Fibroblast of upper back skin (primary cell): ENCODE measurements around the gene CHRM4.

ENCODE experiments used
- DNase-seq: peaks from one replicate; pipeline ENCODE4 v3.0.0-alpha.2; 2013

CHRM4 gene

DNA sequence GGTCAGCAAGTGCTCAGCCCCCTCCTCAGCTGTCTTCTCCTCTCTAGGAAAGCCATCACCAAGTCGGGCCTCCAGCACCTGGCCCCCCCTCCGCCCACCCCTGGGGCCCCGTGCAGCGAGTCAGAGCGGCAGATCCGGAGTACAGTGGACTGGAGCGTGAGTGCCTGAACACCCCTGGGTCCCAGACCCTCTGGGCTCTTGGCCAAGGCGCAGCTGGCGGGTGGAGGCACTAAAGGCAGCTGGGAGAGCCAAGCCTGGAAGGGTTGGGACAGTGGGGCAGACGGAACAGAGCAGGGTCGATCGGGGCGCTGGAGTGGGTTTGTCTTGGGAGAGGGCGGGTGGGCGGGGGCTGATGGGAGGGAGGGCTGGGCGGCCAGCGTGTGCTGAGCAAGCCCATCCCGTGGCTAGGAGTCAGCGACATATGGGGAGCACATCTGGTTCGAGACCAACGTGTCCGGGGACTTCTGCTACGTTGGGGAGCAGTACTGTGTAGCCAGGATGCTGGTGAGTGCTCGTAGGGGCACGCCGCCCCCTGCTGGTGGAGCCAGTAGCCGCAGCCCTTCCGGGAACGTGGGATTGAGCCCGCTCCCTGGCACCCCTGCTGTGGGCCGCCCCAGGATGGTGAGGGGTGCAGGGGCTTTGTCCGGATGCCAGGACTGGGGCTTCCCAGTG, 24.2 kb downstream of the CHRM4 start:
- DNase-seq = peak; percentile 49

DNA sequence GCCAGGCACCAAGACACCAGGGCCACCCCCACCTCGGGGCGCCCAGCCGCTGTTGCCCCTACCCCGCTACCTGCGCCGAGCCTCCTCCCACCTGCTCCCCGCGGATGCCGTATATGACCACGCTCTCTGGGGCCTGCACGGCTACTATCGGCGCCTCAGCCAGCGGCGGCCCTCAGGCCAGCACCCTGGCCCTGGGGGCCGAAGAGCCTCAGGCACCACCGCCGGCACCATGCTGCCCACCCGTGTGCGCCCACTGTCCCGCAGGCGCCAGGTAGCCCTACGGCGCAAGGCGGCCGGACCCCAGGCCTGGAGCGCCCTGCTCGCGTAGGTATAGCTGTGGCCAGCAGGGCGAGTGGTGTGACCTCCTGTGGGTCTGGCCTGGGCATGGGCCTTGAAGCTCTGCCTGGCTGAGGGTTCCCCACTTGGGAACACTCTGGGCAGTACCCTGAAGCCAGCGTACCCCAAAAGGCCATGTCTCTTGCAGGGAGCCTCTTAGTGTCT, 24.9 kb downstream of the CHRM4 start:
- DNase-seq = no peak

GRCh38 chr11:46366260-46366659, 25.3 kb downstream of the CHRM4 start:
- DNase-seq = no peak

DNA sequence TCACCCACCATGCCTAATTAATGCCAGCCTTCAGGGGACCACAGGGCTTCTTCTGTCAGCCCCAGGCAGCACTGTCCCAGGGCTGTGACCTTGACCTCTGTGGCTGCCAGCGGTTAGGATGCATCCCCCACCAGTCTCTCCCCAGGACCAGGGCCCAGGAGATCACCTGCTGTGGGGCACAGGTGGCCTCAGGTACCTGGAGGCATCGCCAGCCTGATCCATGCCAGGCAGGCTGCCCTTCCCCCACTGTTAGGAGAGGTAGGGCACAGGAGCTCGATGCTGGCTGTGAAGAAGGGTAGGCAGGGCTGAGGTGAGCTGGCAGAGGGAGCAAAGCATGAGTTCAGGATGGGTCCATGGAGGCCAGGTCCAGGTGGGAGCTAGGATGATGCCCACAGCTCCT, 26.8 kb downstream of the CHRM4 start:
- no peak for DNase-seq

DNA sequence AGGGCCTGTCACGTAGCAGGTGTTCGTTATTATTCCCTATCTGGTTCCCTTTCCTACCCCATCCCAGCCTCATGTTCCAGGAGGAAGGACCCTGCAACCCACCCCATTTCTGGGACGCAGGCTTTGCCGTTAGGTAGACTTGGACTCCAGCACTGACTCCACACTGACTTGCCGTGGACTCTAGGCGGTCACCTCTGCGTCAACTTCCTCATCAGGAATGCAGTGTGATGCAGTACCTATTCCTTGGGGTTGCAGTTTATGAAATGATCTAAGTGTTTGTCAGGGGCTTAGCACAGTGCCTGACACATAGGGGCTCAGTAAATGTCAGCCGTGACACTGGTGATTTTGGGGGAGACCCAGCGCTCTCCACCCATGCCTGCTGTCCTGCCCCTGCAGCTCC, 27.5 kb downstream of the CHRM4 start:
- DNase-seq = no peak

- DNase-seq = no peak
Observed at GRCh38 chr11:46363455-46364005, 28.0 kb downstream of the CHRM4 start.

DNA sequence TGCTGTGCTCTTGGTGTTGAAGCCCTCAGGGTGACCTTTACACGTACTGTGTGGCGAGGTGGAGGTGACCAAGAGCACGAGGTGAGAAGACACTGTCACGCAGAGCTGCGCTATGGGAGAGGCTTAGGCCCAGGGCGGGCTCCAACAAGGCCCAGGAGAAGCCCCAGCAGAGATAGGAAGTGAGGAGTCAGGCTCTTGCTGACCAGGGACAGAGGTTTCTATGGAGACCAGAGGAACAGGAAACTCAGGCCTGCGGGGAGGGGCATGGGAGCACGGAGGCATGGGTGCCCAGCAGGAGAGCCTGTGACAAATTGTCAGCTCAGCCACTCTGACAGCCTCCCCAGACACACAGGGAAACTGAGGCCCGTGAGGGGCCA, 28.6 kb downstream of the CHRM4 start:
- no peak for DNase-seq

DNA sequence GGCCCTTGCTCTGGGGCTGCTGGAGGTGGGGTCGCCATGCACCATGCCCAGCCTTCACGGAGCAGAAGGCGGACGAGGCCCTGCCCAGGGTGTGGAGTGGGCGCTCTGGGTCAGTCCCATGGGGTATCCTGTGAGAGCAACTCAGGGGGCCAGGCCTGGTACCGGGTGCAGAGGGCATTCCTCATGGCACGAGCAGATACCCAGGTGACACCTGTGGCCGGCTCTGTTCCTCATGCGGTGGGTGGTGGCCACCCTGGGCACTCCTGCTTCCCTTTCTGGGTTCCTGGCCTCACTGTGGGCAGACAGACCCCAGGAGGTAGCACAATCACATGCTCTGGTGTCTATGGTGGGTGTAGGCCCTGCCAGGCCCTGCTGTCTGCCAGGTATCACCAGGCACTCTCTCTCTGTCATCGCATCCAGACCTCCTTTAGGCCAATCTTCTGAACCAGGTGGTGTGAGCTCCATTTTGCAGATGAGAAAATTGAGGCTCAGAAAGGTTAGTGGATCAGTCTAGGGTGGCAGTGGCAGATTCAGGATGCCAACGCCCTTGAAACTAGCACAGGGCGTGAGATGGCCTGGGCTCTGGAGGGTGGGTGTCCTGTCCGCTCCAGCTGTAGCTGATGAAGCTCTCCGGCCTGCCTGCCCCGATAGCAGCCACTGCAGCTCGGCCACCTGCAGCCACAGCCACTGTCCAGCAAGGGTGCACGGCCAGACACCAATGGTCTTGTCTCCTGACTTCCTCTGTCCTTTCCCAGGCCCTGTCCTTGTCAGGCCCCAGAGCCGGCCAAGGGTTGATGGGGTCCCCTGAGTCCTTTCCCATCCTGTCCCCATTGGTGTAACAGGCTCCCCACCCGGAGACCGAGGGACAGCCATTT, 29.2 kb downstream of the CHRM4 start:
- no peak for DNase-seq

- peak; percentile 38 for DNase-seq
Observed at GRCh38 chr11:46361283-46362155, 30.1 kb downstream of the CHRM4 start.

DNA sequence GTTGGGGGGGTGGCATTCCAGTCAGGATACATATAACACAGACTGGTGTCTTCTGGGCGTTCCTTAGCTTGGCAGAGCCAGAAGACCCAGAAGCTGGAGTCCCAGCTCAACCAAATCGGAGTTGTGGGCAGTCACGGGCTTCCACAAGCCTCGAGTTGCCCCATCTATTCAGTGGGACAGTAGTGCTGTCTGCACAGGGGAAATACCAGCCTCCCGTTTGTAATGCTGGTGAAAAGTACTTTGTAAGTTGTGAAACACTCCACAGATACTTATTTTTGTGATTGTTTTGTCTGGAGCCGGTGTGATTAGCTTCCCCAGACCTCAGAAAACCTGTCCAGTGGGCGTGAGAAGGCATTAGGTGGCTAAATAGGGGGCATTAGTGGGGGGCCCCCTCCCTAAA, 30.7 kb downstream of the CHRM4 start:
- no peak for DNase-seq

GRCh38 chr11:46359953-46360352, 31.6 kb downstream of the CHRM4 start:
- DNase-seq = no peak

- DNase-seq = no peak
Observed at GRCh38 chr11:46357483-46357936, 34.1 kb downstream of the CHRM4 start.

DNA sequence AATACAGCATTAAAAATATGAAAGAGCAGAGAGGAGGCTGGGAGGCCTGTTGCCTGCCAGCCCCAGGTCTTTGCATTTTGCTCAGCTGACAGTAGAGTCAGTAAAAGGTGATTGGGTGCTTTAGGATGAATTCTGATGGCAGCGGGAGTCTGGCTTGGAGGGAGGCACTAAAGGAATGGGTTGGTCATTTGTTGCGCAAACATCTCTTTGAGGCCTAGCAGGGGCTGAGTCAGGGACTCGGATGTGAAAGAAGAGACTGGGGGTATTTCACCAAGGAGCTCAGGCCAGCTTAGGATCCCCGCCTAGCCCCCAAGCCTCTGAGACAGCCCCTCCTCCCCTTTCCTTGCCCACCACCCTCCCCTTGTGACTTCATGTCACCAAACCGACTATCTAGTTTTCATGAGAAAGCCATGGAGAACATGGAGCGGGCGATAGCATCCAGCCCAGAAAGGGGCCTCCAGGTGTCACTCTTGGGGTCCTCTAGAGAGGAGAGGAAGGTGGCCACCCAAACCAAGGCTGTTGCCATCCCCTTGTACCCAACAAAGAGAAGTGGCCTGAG, 34.6 kb downstream of the CHRM4 start:
- DNase-seq = peak; percentile 72

- DNase-seq = no peak
Observed at GRCh38 chr11:46353698-46354097, 37.9 kb downstream of the CHRM4 start.

- DNase-seq = no peak
Observed at GRCh38 chr11:46352063-46352841, 39.3 kb downstream of the CHRM4 start.

GRCh38 chr11:46351606-46352005, 40.0 kb downstream of the CHRM4 start:
- no peak for DNase-seq

GRCh38 chr11:46351148-46351547, 40.4 kb downstream of the CHRM4 start:
- DNase-seq = no peak

DNA sequence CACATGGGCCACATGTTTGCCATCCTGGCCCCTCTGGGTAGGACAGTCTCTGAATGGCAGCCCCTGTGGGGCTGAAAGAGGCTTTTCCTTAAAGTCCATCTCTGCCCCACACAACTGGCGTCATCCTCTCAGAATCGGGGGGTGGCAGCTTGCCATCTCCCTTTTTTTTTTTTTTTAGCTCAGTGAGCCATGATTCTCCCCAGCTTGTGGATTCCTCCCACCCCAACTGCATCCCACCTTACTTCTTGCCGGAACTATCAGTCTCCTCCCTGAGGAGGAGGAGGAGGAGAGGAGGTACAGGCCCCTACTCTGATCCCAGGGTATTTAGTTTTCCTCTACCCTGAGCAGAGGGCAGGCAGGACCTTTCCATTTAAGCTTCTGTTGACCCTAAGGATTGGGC, 40.9 kb downstream of the CHRM4 start:
- no peak for DNase-seq

DNA sequence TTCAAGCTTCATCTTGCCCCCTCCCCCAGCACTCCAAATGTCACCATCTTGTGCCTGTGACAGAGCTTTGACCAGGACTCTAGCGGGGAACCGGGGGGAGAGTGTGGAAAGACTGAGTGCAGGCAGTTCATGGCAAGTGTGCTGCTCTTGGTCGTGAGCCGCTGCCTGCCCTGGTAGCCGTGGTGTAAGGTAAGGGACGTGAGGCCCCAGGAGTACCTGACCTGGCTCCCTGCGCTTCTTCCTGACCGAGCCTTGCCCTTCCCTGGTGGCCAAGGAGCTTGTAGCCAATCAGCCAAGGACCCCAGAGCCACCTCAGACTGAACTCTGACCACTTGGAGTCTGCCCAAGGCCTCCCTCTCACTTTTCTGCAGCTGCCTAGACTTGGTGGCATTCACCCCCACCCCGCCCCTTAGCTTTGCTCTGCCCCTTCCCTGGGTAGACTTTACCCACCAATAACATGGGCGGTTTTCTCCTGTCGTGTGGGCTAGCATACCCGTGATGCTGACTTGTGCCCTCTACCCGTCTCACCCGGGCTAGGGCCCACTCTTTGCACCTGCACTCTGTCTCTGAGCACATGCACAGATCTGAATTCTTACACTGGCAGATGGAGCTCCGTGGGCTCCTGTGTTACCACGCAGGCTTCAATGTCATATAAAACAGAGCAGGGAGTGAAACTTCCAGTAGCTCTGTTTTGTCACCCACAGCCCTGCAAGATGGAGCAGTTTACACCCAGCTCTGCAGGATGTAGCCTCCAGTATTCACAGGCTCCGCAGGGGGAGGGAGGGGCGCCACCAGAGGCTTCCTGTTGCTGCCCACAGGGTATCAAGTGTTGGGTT, 42.8 kb downstream of the CHRM4 start:
- DNase-seq = no peak

DNA sequence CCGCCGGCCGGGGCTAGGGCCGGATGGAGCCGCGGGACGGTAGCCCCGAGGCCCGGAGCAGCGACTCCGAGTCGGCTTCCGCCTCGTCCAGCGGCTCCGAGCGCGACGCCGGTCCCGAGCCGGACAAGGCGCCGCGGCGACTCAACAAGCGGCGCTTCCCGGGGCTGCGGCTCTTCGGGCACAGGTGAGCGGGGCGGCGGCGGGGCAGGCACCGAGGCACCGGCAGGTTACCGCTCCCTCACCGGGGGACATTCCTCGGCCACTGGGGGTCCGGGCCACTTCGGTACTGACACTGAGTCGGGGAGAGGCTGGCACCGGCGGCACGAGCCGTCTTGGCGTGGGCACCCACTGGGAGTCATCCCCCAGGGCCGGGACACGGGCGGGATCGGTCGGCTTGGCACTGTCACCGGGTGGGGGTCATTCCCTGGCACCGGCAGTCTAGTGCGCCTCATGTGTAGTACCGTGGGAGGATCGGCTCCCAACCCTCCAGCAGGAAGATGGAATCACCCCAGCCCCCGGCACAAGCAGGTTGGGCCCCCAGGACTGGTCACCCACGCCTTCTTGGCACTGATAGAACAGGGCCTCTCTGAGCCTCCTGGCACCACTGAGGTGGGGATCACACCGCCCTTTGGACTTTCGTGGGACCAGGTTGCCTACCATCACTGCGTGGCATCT, 43.8 kb downstream of the CHRM4 start:
- no peak for DNase-seq
